ENCODE results near the gene TSTD2. TPM values are rescaled to one million over a fixed set of nuclear protein-coding genes. Genes with fewer than 3 reads are reported as not detected.

TSTD2 gene
- polyA plus RNA-seq, 1 experiment: 17.3 TPM

DNA sequence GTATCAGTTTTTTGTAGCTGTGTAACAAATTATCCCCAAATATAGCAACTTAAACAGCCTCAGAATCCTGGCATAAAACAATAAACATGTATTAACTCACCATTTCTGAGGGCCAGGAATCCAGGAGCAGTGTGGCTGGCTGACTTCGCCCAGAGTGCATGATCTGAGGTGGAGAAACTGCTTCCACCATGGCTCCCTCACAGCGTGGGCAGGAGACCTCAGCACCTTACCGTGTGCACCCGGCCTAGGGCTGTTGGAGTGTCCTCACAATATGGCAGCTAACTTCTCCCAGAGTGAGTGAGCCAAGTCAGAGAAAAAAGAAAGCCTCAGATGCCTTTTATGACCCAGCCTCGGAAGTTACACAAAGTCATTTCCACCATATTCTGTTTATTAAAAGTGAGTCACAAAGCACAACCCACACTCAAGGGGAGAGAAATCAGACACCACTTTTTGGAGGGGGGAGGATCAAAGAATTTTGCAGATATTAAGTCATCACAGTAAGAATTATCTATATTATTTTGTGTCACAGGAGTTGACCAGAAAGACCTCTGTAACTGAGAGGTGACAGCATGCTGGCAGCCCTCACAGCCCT lies 59.6 kb downstream of the TSTD2 start:
- DNase-seq (ENCODE audit: low read depth, low spot score): no peak
- H3K4me3 ChIP-seq (ENCODE audit: low read depth, low read length): no peak overlapping the region
- peaks cover 4% of the 10 kb centered on the region for H3K27me3 ChIP-seq (ENCODE audit: control insufficient read depth, insufficient read depth, low read length)
- H3K9me3 ChIP-seq (ENCODE audit: control insufficient read depth, insufficient read depth, low read length): peaks cover 4% of the 10 kb centered on the region; the same call in 1 of the 2 replicates
- no peak overlapping the region for H3K27ac ChIP-seq (ENCODE audit: low read depth, low read length)
- ChIA-PET CTCF (interaction anchor here (3.5 kb wide), 1 partner anchor 25 kb away, joined by 14 read pairs; no protein-coding TSS in a partner anchor), POLR2A (no interaction called here)
- TF ChIP-seq, protein P1, sequence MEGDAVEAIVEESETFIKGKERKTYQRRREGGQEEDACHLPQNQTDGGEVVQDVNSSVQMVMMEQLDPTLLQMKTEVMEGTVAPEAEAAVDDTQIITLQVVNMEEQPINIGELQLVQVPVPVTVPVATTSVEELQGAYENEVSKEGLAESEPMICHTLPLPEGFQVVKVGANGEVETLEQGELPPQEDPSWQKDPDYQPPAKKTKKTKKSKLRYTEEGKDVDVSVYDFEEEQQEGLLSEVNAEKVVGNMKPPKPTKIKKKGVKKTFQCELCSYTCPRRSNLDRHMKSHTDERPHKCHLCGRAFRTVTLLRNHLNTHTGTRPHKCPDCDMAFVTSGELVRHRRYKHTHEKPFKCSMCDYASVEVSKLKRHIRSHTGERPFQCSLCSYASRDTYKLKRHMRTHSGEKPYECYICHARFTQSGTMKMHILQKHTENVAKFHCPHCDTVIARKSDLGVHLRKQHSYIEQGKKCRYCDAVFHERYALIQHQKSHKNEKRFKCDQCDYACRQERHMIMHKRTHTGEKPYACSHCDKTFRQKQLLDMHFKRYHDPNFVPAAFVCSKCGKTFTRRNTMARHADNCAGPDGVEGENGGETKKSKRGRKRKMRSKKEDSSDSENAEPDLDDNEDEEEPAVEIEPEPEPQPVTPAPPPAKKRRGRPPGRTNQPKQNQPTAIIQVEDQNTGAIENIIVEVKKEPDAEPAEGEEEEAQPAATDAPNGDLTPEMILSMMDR (IDR thresholded peaks at IDR 0.05; ENCODE audit: low read depth, low read length): no peak

DNA sequence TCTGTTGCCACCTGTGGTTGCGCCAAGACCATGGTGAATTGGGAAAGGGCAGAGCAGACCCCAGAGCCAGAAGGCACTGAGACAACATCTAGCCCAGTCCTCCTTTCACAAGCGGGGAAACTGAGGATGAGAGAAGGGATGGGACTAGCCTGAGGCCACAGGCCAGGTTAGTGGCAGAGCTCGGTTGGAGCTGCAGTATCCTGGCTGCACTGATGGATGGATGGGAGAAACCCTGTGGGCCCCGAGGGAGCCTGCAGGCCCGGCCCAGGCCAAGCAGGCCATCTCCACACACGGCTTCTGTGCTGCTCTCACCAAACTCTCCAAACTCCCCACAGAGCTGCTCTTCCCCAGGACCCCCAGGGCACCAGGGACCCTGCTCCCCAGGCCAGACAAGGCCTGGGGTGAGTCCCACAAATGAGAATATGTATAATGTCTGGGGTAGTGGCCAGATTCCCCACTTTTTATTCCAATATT lies 60.2 kb downstream of the TSTD2 start:
- peaks cover 4% of the 10 kb centered on the region; the same call in 1 of the 2 replicates for H3K9me3 ChIP-seq (ENCODE audit: control insufficient read depth, insufficient read depth, low read length)
- DNase-seq (ENCODE audit: low read depth, low spot score): no peak
- TF ChIP-seq, protein P1 (IDR thresholded peaks at IDR 0.05; ENCODE audit: low read depth, low read length): no peak
- peaks cover 11% of the 10 kb centered on the region for H3K27me3 ChIP-seq (ENCODE audit: control insufficient read depth, insufficient read depth, low read length)
- no peak overlapping the region for H3K27ac ChIP-seq (ENCODE audit: low read depth, low read length)
- ChIA-PET POLR2A (no interaction called here), CTCF (interaction anchor here (3.5 kb wide), 1 partner anchor 26 kb away, joined by 14 read pairs; no protein-coding TSS in a partner anchor)
- H3K4me3 ChIP-seq (ENCODE audit: low read depth, low read length): no peak overlapping the region

DNA sequence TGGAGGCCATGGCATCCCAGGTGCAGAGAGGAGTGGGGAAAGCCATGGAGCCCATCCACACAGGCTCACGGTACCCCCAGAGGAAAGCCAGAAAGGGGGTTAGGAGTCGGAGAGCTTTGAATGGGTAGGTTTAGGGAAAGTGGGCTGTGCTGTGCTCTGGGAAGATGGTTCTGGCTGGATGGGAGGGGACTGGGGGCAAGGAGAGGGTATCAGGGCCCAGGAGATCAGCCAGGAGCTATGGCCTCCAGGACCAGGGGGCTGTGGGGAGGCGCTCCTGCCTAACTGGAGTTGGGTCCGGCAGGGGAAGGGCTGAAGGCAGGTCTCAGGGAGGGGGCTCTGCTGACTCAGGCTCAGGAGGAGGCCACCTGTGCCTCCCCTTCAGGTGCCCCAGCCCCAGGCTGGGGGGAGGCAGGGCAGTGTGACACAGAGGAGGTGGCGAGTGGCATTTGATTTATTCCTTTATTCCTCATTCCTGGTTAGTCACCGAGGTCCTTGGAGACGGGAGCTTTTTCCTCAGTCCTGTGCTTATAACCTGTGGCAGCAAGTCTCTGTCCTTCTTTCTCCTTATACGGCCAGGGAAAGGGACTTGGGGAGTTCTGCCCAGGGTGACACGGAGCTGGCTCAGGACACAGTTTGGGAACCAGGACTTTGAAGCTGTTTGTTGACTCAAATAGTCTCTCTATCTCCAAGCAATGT lies 60.8 kb downstream of the TSTD2 start:
- Histone ChIP-seq H3K4me3 (ENCODE audit: low read depth, low read length) (no peak overlapping the region), H3K27ac (ENCODE audit: low read depth, low read length) (no peak overlapping the region), H3K9me3 (ENCODE audit: control insufficient read depth, insufficient read depth, low read length) (peaks cover 4% of the 10 kb centered on the region; the same call in 1 of the 2 replicates), H3K27me3 (ENCODE audit: control insufficient read depth, insufficient read depth, low read length) (peaks cover 11% of the 10 kb centered on the region)
- DNase-seq (ENCODE audit: low read depth, low spot score): no peak
- ChIA-PET CTCF (interaction anchor here (3.5 kb wide), 1 partner anchor 26 kb away, joined by 14 read pairs; no protein-coding TSS in a partner anchor), POLR2A (no interaction called here)
- TF ChIP-seq, protein P1 (IDR thresholded peaks at IDR 0.05; ENCODE audit: low read depth, low read length): no peak

DNA sequence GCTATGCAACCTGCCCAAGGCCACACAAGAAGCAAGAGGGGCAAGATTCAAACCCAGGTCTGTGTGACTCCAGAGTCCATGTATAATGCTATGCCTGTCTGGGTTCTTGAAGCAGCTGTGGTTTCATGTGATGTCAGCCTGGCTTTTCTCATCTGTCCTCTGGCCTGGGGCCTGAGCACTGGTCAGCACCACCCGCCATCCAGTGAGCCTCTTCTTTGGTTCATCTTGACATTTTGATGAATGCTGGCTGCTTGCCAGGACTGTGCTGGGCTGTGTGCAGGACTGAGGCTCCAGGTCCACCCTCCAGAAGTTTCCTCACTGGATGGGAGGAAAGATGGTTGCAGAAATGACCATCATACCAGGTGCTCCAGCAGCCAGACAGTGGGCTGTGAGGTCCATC lies 61.5 kb downstream of the TSTD2 start:
- ChIA-PET CTCF (interaction anchor here (3.5 kb wide), 1 partner anchor 27 kb away, joined by 14 read pairs; no protein-coding TSS in a partner anchor), POLR2A (no interaction called here)
- no peak overlapping the region for H3K4me3 ChIP-seq (ENCODE audit: low read depth, low read length)
- no peak overlapping the region for H3K27ac ChIP-seq (ENCODE audit: low read depth, low read length)
- TF ChIP-seq, protein P1 (IDR thresholded peaks at IDR 0.05; ENCODE audit: low read depth, low read length): no peak
- peaks cover 11% of the 10 kb centered on the region for H3K27me3 ChIP-seq (ENCODE audit: control insufficient read depth, insufficient read depth, low read length)
- DNase-seq (ENCODE audit: low read depth, low spot score): no peak
- H3K9me3 ChIP-seq (ENCODE audit: control insufficient read depth, insufficient read depth, low read length): peaks cover 4% of the 10 kb centered on the region; the same call in 1 of the 2 replicates

DNA sequence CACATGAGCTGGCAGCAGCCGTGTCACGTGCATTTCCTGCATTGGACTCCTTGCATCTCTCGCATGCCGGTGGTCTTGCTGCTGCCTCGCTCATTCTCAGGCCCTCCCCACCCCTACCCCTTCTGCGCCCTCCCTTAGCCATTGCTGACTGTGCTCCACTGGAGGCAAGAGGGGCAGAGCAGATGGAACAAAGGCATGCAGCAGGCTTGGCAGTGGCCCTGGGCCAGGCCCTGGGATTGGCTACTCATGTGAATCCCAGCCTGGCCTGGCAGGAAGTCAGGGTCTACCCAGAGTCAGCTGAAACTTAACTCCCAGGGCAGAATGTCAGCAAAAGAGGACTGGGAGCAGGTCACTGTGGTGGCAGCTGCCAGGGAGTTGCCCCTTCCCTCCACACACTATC lies 62.3 kb downstream of the TSTD2 start:
- Histone ChIP-seq H3K4me3 (ENCODE audit: low read depth, low read length) (no peak overlapping the region), H3K9me3 (ENCODE audit: control insufficient read depth, insufficient read depth, low read length) (peaks cover 4% of the 10 kb centered on the region; the same call in 1 of the 2 replicates), H3K27me3 (ENCODE audit: control insufficient read depth, insufficient read depth, low read length) (peaks cover 11% of the 10 kb centered on the region), H3K27ac (ENCODE audit: low read depth, low read length) (no peak overlapping the region)
- TF ChIP-seq, protein P1 (IDR thresholded peaks at IDR 0.05; ENCODE audit: low read depth, low read length): no peak
- POLR2A ChIA-PET: no interaction called here
- CTCF ChIA-PET: interaction anchor here (3.5 kb wide), 1 partner anchor 28 kb away, joined by 14 read pairs; no protein-coding TSS in a partner anchor
- DNase-seq (ENCODE audit: low read depth, low spot score): no peak

Measured in AG04450 (cell line).